ENCODE results near the gene KTN1.

DNA sequence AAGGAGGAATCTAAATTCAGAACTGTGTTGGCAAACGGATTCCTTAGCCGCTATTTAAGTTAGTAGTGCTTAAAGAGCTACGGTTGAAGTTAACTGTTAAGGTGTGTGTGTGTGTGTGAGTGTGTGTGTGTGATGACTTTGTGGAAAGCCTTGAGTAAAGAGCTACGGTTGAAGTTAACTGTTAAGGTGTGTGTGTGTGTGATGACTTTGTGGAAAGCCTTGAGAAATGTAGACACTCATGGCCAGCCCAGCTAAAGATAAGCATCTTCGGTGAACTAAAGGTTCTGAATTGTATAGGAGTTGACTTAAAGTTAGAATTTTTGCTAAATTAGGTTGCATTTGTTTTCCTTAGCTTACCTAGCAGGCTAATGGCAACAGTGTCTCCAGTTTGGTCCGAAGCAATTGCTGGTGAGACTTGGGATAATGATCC is 1.4 kb downstream of the KTN1 start:
- TF ChIP-seq CREB1 (CRISPR knock-in tag; IDR thresholded peaks at IDR 0.05) (no peak), ZNF425 (CRISPR knock-in tag; conservative IDR thresholded peaks at IDR 0.05) (no peak), ETV6 (CRISPR knock-in tag; IDR thresholded peaks at IDR 0.05) (no peak), NR1H2 (CRISPR knock-in tag; IDR thresholded peaks at IDR 0.05) (no peak), MAX (CRISPR knock-in tag; IDR thresholded peaks at IDR 0.05) (no peak), FOXJ3 (CRISPR knock-in tag; IDR thresholded peaks at IDR 0.05; ENCODE audit: borderline replicate concordance) (no peak), FOXK1 (CRISPR knock-in tag; IDR thresholded peaks at IDR 0.05) (no peak)
- TF ChIP-seq, protein P1, sequence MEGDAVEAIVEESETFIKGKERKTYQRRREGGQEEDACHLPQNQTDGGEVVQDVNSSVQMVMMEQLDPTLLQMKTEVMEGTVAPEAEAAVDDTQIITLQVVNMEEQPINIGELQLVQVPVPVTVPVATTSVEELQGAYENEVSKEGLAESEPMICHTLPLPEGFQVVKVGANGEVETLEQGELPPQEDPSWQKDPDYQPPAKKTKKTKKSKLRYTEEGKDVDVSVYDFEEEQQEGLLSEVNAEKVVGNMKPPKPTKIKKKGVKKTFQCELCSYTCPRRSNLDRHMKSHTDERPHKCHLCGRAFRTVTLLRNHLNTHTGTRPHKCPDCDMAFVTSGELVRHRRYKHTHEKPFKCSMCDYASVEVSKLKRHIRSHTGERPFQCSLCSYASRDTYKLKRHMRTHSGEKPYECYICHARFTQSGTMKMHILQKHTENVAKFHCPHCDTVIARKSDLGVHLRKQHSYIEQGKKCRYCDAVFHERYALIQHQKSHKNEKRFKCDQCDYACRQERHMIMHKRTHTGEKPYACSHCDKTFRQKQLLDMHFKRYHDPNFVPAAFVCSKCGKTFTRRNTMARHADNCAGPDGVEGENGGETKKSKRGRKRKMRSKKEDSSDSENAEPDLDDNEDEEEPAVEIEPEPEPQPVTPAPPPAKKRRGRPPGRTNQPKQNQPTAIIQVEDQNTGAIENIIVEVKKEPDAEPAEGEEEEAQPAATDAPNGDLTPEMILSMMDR (IDR thresholded peaks at IDR 0.05) = no peak
- TF ChIP-seq, protein P2, sequence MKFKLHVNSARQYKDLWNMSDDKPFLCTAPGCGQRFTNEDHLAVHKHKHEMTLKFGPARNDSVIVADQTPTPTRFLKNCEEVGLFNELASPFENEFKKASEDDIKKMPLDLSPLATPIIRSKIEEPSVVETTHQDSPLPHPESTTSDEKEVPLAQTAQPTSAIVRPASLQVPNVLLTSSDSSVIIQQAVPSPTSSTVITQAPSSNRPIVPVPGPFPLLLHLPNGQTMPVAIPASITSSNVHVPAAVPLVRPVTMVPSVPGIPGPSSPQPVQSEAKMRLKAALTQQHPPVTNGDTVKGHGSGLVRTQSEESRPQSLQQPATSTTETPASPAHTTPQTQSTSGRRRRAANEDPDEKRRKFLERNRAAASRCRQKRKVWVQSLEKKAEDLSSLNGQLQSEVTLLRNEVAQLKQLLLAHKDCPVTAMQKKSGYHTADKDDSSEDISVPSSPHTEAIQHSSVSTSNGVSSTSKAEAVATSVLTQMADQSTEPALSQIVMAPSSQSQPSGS (CRISPR knock-in tag; IDR thresholded peaks at IDR 0.05; ENCODE audit: borderline replicate concordance, low read depth) = no peak
